ENCODE results near the gene CPXM1. TPM values are rescaled to one million over a fixed set of nuclear protein-coding genes. Genes with fewer than 3 reads are reported as not detected.
"Not testable (repeated sequence)": the region's sequence is repeated elsewhere in the genome, so short reads cannot be mapped to it uniquely, and the experiment has no call there.

CPXM1 gene
- total and polyA plus RNA-seq, 2 donors (not counting 3 experiments of a cell fraction or from before 2014, with no cell fraction given): 18.9 to 20.3 TPM

GRCh38 chr20:2809690-2810089 lies 9.3 kb upstream of the CPXM1 start:
- Histone ChIP-seq H3K79me2 (ENCODE audit: control insufficient read depth, insufficient read depth, low read length) (no peaks in the 10 kb centered on the region), H3K36me3 (ENCODE audit: control insufficient read depth in 2 of 2, extremely low read depth in 1 of 2, insufficient read depth in 2 of 2, low read length in 2 of 2) (no peaks in the 10 kb centered on the region), H2AFZ (ENCODE audit: low read depth, low read length) (no peak overlapping the region), H3K4me1 (ENCODE audit: control insufficient read depth, extremely low read depth, insufficient read depth, low read length) (no peaks in the 10 kb centered on the region), H3K9ac (replicated peaks; ENCODE audit: extremely low read depth, insufficient read depth, low read length) (no peak overlapping the region), H3K9me1 (replicated peaks; ENCODE audit: control insufficient read depth, extremely low read depth, insufficient read depth, low read length) (no peaks in the 10 kb centered on the region), H4K20me1 (replicated peaks; ENCODE audit: control insufficient read depth, extremely low read depth, insufficient read depth, low read length) (no peaks in the 10 kb centered on the region), H3K27ac (ENCODE audit: insufficient read depth, low read depth, low read length) (no peak overlapping the region), H3K9me3 (replicated peaks; ENCODE audit: control insufficient read depth, insufficient read depth, low read length) (peaks cover 1% of the 10 kb centered on the region), H3K27me3 (ENCODE audit: control insufficient read depth in 2 of 2, insufficient read depth in 2 of 2, low read length in 2 of 2) (peaks cover 22 to 46% of the 10 kb centered on the region in 2 experiments), H3K4me2 (ENCODE audit: insufficient read depth, low read length) (no peak overlapping the region), H3K4me3 (replicated peaks in 1 of 3; ENCODE audit: insufficient read depth in 1 of 3, low read depth in 1 of 3, low read length in 3 of 3) (no peak overlapping the region)
- POLR2A ChIA-PET: no interaction called here
- no TSS peak for BruUV-seq (replicated peaks)
- intact Hi-C loops (cut with micrococcal nuclease): no loop called here
- no peak for DNase-seq (ENCODE audit: low read depth, low spot score)
- dilution Hi-C loops (cut with MboI; ENCODE audit: extremely low pct_ligation_motif_present, low sequenced_read_pairs): no loop called here
- TF ChIP-seq MAX (IDR thresholded peaks at IDR 0.05; ENCODE audit: insufficient read depth, insufficient read length) (no peak), POLR2AphosphoS5 (IDR thresholded peaks at IDR 0.05; ENCODE audit: insufficient read depth, low read depth, low read length) (no peak), GATA2 (IDR thresholded peaks at IDR 0.05; ENCODE audit: insufficient read depth, insufficient read length, low read depth, low read length) (no peak), EZH2 (IDR thresholded peaks at IDR 0.05; ENCODE audit: borderline replicate concordance, low read depth, low read length, severe bottlenecking) (no peak), JUN (IDR thresholded peaks at IDR 0.05; ENCODE audit: borderline replicate concordance, insufficient read depth, insufficient read length, low read depth) (no peak), POLR2A (IDR thresholded peaks at IDR 0.05; ENCODE audit: low read depth, low read length) (no peak), CTCF (IDR thresholded peaks at IDR 0.05; ENCODE audit: extremely low read depth in 1 of 2, insufficient read depth in 1 of 2, low read depth in 1 of 2, low read length in 2 of 2) (no peak), MYC (IDR thresholded peaks at IDR 0.05; ENCODE audit: low read depth, low read length) (no peak), FOS (IDR thresholded peaks at IDR 0.05; ENCODE audit: borderline replicate concordance, insufficient read depth, low read length) (no peak)
- CTCF ChIA-PET: no interaction called here
- no peak for FAIRE-seq

- H3K79me2 ChIP-seq (ENCODE audit: control insufficient read depth, insufficient read depth, low read length); H3K4me1 ChIP-seq (ENCODE audit: control insufficient read depth, extremely low read depth, insufficient read depth, low read length); H3K4me3 ChIP-seq (replicated peaks in 1 of 3; ENCODE audit: insufficient read depth in 1 of 3, low read depth in 1 of 3, low read length in 3 of 3); H3K27ac ChIP-seq (ENCODE audit: insufficient read depth, low read depth, low read length); intact Hi-C loops (cut with micrococcal nuclease); H3K9me3 ChIP-seq (replicated peaks; ENCODE audit: control insufficient read depth, insufficient read depth, low read length); CTCF ChIA-PET; H3K36me3 ChIP-seq (ENCODE audit: control insufficient read depth in 2 of 2, extremely low read depth in 1 of 2, insufficient read depth in 2 of 2, low read length in 2 of 2); FAIRE-seq; BruUV-seq (replicated peaks); H3K9ac ChIP-seq (replicated peaks; ENCODE audit: extremely low read depth, insufficient read depth, low read length); H3K9me1 ChIP-seq (replicated peaks; ENCODE audit: control insufficient read depth, extremely low read depth, insufficient read depth, low read length); H2AFZ ChIP-seq (ENCODE audit: low read depth, low read length); H4K20me1 ChIP-seq (replicated peaks; ENCODE audit: control insufficient read depth, extremely low read depth, insufficient read depth, low read length); dilution Hi-C loops (cut with MboI; ENCODE audit: extremely low pct_ligation_motif_present, low sequenced_read_pairs); DNase-seq (ENCODE audit: low read depth, low spot score); H3K4me2 ChIP-seq (ENCODE audit: insufficient read depth, low read length); POLR2A ChIA-PET: not testable (repeated sequence)
- peaks cover 34 to 60% of the 10 kb centered on the region in 2 experiments for H3K27me3 ChIP-seq (ENCODE audit: control insufficient read depth in 2 of 2, insufficient read depth in 2 of 2, low read length in 2 of 2)
Measured at GRCh38 chr20:2807929-2808328, 7.5 kb upstream of the CPXM1 start.

All from endothelial cell of umbilical vein (primary cell).